ENCODE data around the gene UGT1A9.

- TF ChIP-seq CTCF (IDR thresholded peaks at IDR 0.05): no peak
- no peak for TF ChIP-seq EP300 (IDR thresholded peaks at IDR 0.05)
- no peak for TF ChIP-seq POLR2A (IDR thresholded peaks at IDR 0.05)
- TF ChIP-seq POLR2AphosphoS5 (IDR thresholded peaks at IDR 0.05): no peak
Observed at GRCh38 chr2:233663911-233664310, 7.8 kb upstream of the UGT1A9 start.

Data from stomach (tissue), 4 donors.